Activated B cell treated with CpG ODN at 0.5 μM for 24 hours (primary cell): ENCODE data around the gene FZD7. TPM values are rescaled to one million over a fixed set of nuclear protein-coding genes. Genes with fewer than 3 reads are reported as not detected.

Experiments
- ATAC-seq: fragments of 200-7000 bp; cut with Tn5 transposase; one replicate; pipeline ENCODE4 v1.10.0; 2021; ENCODE audit warnings: low read depth, mild to moderate bottlenecking, moderate library complexity
- CTCF ChIA-PET: fragments of 350-600 bp; sonication (Branson Sonifier 250); formaldehyde crosslinking; loops from one replicate; lab custom pipeline; 2021; ENCODE audit warnings: antibody characterized with exemption; lab: Charles Lee
- POLR2A ChIA-PET: fragments of 350-600 bp; sonication (Branson Sonifier 250); formaldehyde crosslinking; loops from one replicate; lab custom pipeline; 2021; ENCODE audit warnings: antibody characterized with exemption; lab: Charles Lee
- DNase-seq: peaks from one replicate; pipeline ENCODE4 v3.0.0; 2022
- H3K27ac Mint-ChIP-seq: one replicate; pipeline ENCODE4 v1.8.0; 2020; ENCODE audit warnings: mixed read lengths
- H3K27me3 Mint-ChIP-seq: one replicate; pipeline ENCODE4 v1.8.0; 2021; ENCODE audit warnings: mixed read lengths
- H3K36me3 Mint-ChIP-seq: one replicate; pipeline ENCODE4 v1.8.0; 2021; ENCODE audit warnings: low read depth, mixed read lengths
- H3K4me1 Mint-ChIP-seq: one replicate; pipeline ENCODE4 v1.8.0; 2021; ENCODE audit warnings: mixed read lengths
- H3K4me3 Mint-ChIP-seq: one replicate; pipeline ENCODE4 v1.8.0; 2020; ENCODE audit warnings: mild to moderate bottlenecking, mixed read lengths
- H3K9me3 Mint-ChIP-seq: one replicate; pipeline ENCODE4 v1.8.0; 2020; ENCODE audit warnings: mixed read lengths
- intact Hi-C: fragments of 100-400 bp; cut with micrococcal nuclease; formaldehyde crosslinking; loops from one replicate; pipeline ENCODE4 v1.15.1; 2024
- total RNA-seq: library from RNA; stranded (reverse); gene quantifications from 2 replicates; pipeline ENCODE4 v1.2.3, GENCODE V29; 2022
- TF ChIP-seq, protein P1 (sequence below): fragments of 200-600 bp; IDR thresholded peaks from one replicate; pipeline ENCODE4 v1.8.0; 2022; ENCODE audit warnings: antibody characterized with exemption, mild to moderate bottlenecking

The FZD7 gene
- total RNA-seq, 1 donor from 2014 or later: 0.33 TPM

DNA sequence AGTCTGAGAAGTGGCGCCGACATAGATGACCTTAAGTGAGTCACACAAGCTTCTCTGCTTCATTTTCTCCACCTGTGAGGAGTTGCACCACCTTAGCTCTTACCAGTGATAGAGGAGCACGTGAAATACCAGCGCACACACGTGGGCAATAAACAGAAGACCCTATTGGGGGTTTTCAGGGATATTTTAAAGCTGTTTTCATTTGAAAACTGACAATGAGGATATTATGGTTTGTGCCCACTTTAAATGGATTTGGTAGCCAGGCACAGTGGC, 47.3 kb upstream of the FZD7 start:
- H3K4me1 Mint-ChIP-seq: no peaks in the 10 kb centered on the region
- CTCF ChIA-PET: no interaction called here

DNA sequence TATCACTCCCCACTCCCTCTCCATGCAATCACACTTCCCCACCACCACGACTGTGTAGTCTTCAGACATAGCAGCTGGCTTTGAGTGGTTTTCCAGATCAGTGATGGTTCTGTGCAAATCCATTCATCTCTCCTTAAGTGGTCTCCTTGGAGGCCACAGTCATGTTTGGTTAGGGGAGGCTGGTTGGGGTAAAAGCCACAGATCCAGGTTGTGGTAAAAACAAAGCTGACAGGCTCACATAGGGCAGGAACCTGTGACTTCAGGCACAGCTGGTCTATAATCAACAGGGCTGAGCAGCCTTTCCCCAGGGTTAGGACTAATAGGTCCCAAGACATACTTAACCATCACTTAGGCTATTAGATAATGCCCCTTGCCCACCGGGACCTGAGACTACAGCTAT, 46.2 kb upstream of the FZD7 start:
- Mint-ChIP-seq H3K9me3 (no peaks in the 10 kb centered on the region), H3K27me3 (peaks cover 7% of the 10 kb centered on the region), H3K4me3 (no peak overlapping the region), H3K27ac (no peak overlapping the region), H3K4me1 (no peaks in the 10 kb centered on the region), H3K36me3 (no peaks in the 10 kb centered on the region)
- ATAC-seq: no peak
- POLR2A ChIA-PET: no interaction called here
- CTCF ChIA-PET: no interaction called here
- TF ChIP-seq, protein P1, sequence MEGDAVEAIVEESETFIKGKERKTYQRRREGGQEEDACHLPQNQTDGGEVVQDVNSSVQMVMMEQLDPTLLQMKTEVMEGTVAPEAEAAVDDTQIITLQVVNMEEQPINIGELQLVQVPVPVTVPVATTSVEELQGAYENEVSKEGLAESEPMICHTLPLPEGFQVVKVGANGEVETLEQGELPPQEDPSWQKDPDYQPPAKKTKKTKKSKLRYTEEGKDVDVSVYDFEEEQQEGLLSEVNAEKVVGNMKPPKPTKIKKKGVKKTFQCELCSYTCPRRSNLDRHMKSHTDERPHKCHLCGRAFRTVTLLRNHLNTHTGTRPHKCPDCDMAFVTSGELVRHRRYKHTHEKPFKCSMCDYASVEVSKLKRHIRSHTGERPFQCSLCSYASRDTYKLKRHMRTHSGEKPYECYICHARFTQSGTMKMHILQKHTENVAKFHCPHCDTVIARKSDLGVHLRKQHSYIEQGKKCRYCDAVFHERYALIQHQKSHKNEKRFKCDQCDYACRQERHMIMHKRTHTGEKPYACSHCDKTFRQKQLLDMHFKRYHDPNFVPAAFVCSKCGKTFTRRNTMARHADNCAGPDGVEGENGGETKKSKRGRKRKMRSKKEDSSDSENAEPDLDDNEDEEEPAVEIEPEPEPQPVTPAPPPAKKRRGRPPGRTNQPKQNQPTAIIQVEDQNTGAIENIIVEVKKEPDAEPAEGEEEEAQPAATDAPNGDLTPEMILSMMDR: no peak
- no peak for DNase-seq
- intact Hi-C loops: no loop called here

More for the DNA sequence above, 47.3 kb upstream of the FZD7 start:
- ATAC-seq (no peak), DNase-seq (no peak)
- Mint-ChIP-seq H3K27ac (no peak overlapping the region), H3K36me3 (no peaks in the 10 kb centered on the region), H3K4me3 (no peak overlapping the region), H3K27me3 (peaks cover 7% of the 10 kb centered on the region), H3K9me3 (no peaks in the 10 kb centered on the region)
- POLR2A ChIA-PET: no interaction called here
- intact Hi-C loops: no loop called here
- TF ChIP-seq, protein P1: no peak

DNA sequence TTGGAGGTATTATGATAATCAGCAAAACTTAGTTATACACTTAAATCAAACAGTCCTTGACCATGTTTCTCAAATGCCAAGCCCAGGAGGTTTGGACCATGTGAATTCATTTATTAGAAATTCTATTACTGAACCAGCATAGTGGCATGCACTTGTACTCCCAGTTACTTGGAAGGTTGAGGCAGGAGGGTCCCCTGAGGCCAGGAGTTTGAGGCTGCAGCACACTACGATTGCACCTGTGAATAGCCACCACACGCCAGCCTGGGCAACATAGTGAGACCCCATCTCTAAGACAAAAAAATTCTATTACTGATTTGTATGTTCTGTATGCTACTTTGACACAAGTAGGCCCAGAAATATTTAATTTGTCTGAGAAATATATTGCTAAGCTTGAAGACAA, 43.6 kb upstream of the FZD7 start:
- ChIA-PET CTCF (no interaction called here), POLR2A (no interaction called here)
- ATAC-seq: no peak
- H3K4me1 Mint-ChIP-seq: no peaks in the 10 kb centered on the region
- DNase-seq: no peak
- TF ChIP-seq, protein P1: no peak
- H3K36me3 Mint-ChIP-seq: no peaks in the 10 kb centered on the region
- no peak overlapping the region for H3K27ac Mint-ChIP-seq
- no peaks in the 10 kb centered on the region for H3K9me3 Mint-ChIP-seq
- H3K27me3 Mint-ChIP-seq: peaks cover 5% of the 10 kb centered on the region
- no peak overlapping the region for H3K4me3 Mint-ChIP-seq
- intact Hi-C loops: no loop called here

DNA sequence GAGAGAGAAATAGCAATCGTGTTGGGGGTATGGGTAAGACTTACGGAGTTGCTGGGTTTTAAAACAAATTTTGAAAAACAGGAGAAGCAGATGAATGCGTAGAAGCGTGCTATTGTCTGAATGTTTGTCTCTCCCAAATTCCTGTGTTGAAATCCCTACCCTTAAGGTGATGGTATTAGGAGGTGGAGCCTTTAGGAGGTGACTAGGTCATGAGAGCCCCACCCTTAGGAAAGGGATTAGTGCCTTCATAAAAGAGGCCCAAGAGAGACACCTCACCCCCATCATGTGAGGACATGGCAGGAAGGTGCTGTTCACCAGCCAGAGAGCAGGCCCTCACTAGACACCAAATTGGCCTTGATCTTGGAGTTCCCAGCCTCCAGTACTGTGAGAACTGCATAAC, 40.7 kb upstream of the FZD7 start:
- Mint-ChIP-seq H3K4me3 (no peak overlapping the region), H3K4me1 (no peaks in the 10 kb centered on the region), H3K9me3 (no peaks in the 10 kb centered on the region), H3K36me3 (no peaks in the 10 kb centered on the region), H3K27me3 (peaks cover 5% of the 10 kb centered on the region), H3K27ac (no peak overlapping the region)
- ChIA-PET CTCF (no interaction called here), POLR2A (no interaction called here)
- intact Hi-C loops: no loop called here
- TF ChIP-seq, protein P1: no peak
- DNase-seq: no peak
- no peak for ATAC-seq

DNA sequence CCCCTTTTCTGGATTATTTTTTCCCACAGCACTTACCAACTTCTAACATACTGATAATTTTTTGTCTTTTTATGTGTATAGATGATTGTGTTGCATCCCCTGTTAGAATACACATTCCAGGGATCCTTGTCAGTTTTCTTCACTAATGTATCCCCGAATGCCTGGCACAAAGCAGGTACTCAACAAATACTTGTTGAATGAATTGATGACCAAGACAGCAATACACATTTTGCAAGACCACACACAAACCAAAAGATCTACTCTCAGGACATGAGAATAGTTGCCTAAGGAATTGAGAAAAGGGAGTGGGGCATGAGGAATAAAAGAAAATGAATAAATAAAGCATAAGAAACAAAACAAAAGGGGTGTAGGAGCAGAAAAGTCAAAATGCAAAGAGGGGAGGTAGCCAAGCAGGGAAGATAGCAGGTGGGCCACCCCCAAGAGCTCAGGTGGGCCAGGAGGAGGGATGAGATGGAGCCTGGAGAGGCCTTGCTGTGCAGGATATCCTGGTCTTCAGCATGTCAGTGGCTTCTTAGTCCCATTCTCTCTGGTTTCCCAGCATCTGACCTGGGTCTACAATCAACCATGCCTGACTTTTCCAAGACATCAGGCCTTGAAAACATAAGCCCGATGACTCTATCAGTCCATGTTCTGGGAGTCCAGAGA, 38.5 kb upstream of the FZD7 start:
- ChIA-PET POLR2A (no interaction called here), CTCF (no interaction called here)
- TF ChIP-seq, protein P1: no peak
- no peaks in the 10 kb centered on the region for H3K9me3 Mint-ChIP-seq
- H3K27me3 Mint-ChIP-seq: no peaks in the 10 kb centered on the region
- ATAC-seq (no peak), DNase-seq (no peak)
- intact Hi-C loops: no loop called here
- H3K36me3 Mint-ChIP-seq: no peaks in the 10 kb centered on the region
- no peak overlapping the region for H3K27ac Mint-ChIP-seq
- no peak overlapping the region for H3K4me3 Mint-ChIP-seq
- no peaks in the 10 kb centered on the region for H3K4me1 Mint-ChIP-seq
